Naive thymus-derived CD8-positive, alpha-beta T cell (primary cell): ENCODE measurements around the gene TBL1X. TPM values are rescaled to one million over a fixed set of nuclear protein-coding genes. Genes with fewer than 3 reads are reported as not detected.
"Not testable (repeated sequence)": the region's sequence is repeated elsewhere in the genome, so short reads cannot be mapped to it uniquely, and the experiment has no call there.

Experiments used
- ATAC-seq, 2 donors: fragments of 150-1000 bp; cut with Tn5 transposase in 1 of 2; sonication (Bioruptor Pico), chemical (Tn5 transposase) in 1 of 2; 1 replicate in 1 of 2; 2 replicates in 1 of 2; pipeline ENCODE4 v1.10.0; 2021; ENCODE audit warnings: mild to moderate bottlenecking in 2 of 2, moderate library complexity in 2 of 2
- POLR2A ChIA-PET: fragments of 350-600 bp; sonication (Branson Sonifier 250); formaldehyde crosslinking; loops from one replicate; lab custom pipeline; 2021; ENCODE audit warnings: antibody characterized with exemption; lab: Charles Lee
- DNase-seq, 10 donors: peaks; one replicate each; pipeline versions ENCODE4 v3.0.0 to v3.0.0-alpha.2; 2020 to 2022
- H3K27ac Mint-ChIP-seq, 10 donors: one replicate each; pipeline ENCODE4 v1.8.0; 2020 to 2022; ENCODE audit warnings: mild to moderate bottlenecking in 10 of 10, mixed read lengths in 10 of 10, moderate library complexity in 4 of 10, inconsistent platforms in 1 of 10
- H3K27me3 Mint-ChIP-seq, 5 donors: one replicate each; pipeline ENCODE4 v1.8.0; 2021 to 2022; ENCODE audit warnings: mixed read lengths in 5 of 5
- H3K36me3 Mint-ChIP-seq, 3 donors: one replicate each; pipeline ENCODE4 v1.8.0; 2020 to 2022; ENCODE audit warnings: mixed read lengths in 3 of 3, mild to moderate bottlenecking in 2 of 3, inconsistent platforms in 1 of 3
- H3K4me1 Mint-ChIP-seq, 4 donors: one replicate each; pipeline ENCODE4 v1.8.0; 2021 to 2022; ENCODE audit warnings: mixed read lengths in 4 of 4
- H3K4me3 Mint-ChIP-seq, 10 donors: one replicate each; pipeline ENCODE4 v1.8.0; 2020 to 2022; ENCODE audit warnings: mild to moderate bottlenecking in 10 of 10, mixed read lengths in 10 of 10, moderate library complexity in 6 of 10, inconsistent platforms in 1 of 10
- H3K9me3 Mint-ChIP-seq, 9 donors: one replicate each; pipeline ENCODE4 v1.8.0; 2020 to 2022; ENCODE audit warnings: mixed read lengths in 9 of 9, mild to moderate bottlenecking in 3 of 9, inconsistent platforms in 1 of 9, moderate library complexity in 1 of 9
- polyA plus RNA-seq, 3 donors: library from polyadenylated mRNA; unstranded; fragments of 300-500 nt; fragmentation: Illumina TruSeq; gene quantifications; one replicate each; pipeline ENCODE4 v1.2.3, GENCODE V29; 2021
- total RNA-seq, 8 experiments: library from RNA in 2 of 8; stranded (reverse) in 2 of 8; gene quantifications; one replicate each; pipeline ENCODE4 v1.2.3 and lab custom pipeline; 2021 to 2026

TBL1X gene
- total and polyA plus RNA-seq, 5 experiments from 2014 or later: 14.6 to 49.5 (median 23.4) TPM

DNA sequence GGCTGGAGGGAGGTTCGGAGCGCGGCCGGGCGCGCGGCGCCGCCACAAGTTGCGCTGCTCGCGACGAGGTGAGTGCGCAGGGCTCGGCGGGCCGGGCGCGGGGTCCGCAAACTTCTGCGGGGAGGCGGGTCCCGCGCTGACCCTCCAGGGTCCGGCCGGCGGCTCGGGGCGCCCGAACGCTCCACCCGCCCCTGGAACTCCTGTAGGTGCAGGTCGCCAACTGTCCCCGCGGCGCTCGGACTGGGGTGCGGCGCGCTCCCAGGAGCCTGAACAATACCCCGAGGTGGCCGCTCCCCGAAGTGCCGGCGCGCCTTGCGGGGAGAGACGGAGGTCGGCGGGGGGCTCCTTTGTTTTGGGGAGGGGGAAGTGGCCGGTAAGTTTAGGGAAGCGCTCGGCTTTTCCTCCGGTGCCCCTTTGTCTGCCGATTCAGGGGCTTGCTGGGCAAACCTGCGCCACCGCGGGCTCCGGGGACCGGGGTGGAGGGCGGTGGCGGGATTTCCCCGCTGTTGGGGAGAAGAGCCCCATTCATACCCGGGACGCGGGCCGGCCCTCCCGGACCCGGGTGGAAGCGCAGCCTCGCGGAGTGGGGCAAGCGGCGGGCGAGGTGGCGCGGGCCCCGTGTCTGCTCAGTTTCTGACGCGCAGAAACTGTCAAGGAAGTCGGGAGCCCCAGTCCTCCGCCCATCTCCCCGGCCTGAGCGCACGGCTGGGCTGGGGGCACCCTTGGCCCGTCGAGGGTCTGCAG is 694 bp downstream of the TBL1X start:
- Mint-ChIP-seq H3K27me3 (peaks cover 0 to 4% (median 0%) of the 10 kb centered on the region in 5 donors), H3K27ac (peak overlapping the region in 6 of 10 donors; percentile 62 to 88 (median 74)), H3K36me3 (peaks cover 1 to 15% (median 5%) of the 10 kb centered on the region in 3 donors), H3K9me3 (peaks cover 0 to 2% (median 0%) of the 10 kb centered on the region in 9 donors), H3K4me1 (peaks cover 16 to 58% (median 57%) of the 10 kb centered on the region in 4 donors), H3K4me3 (peak overlapping the region; percentile 36 to 89 (median 76))
- DNase-seq (peak; percentile 15 to 64 (median 34)), ATAC-seq (peak; percentile 28 to 37)
- POLR2A ChIA-PET: interaction anchor here (0.6 to 4.0 kb wide), 2 partner anchors 9 to 124 kb away, joined by 3 to 60 read pairs; no protein-coding TSS in a partner anchor

DNA sequence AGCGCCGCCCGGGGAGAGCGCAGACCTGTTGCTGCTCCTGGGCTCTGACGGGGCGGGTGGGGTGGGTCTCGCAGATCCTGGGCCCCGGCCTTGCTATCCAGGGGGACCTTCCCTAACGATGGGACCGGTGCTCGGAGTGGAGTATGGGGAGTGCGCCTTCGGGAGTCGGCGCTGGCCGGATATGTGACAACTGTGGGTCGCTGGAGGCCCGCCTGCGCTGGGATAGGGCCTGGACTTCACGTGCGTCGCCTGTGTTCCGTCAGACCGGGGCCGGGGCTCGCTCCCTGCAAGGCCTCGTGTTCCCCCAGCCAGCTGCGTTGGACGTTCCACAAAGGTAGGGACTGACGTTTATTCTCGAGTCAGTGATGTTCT is 1.3 kb downstream of the TBL1X start:
- H3K27ac Mint-ChIP-seq: peak overlapping the region; percentile 72 to 94 (median 88)
- peak overlapping the region; percentile 77 to 90 (median 88) for H3K4me3 Mint-ChIP-seq
- H3K36me3 Mint-ChIP-seq: peaks cover 1 to 20% (median 5%) of the 10 kb centered on the region in 3 donors
- POLR2A ChIA-PET: interaction anchor here (0.6 kb wide), 1 partner anchor 10 kb away, joined by 3 read pairs; no protein-coding TSS in a partner anchor
- H3K9me3 Mint-ChIP-seq: peaks cover 0 to 2% (median 0%) of the 10 kb centered on the region in 9 donors
- DNase-seq (peak in 7 of 10 donors; percentile 0 to 39 (median 26)), ATAC-seq (peak; percentile 5 to 8)
- peaks cover 0 to 4% (median 0%) of the 10 kb centered on the region in 5 donors for H3K27me3 Mint-ChIP-seq
- peaks cover 16 to 59% (median 58%) of the 10 kb centered on the region in 4 donors for H3K4me1 Mint-ChIP-seq

GRCh38 chrX:9466736-9467135 is 1.9 kb downstream of the TBL1X start:
- ATAC-seq (no peak), DNase-seq (peak in 3 of 10 donors; percentile 1 to 29 (median 20))
- H3K27ac Mint-ChIP-seq: peak overlapping the region; percentile 72 to 94 (median 88)
- peaks cover 4 to 26% (median 5%) of the 10 kb centered on the region in 3 donors for H3K36me3 Mint-ChIP-seq
- H3K4me3 Mint-ChIP-seq: peak overlapping the region; percentile 77 to 90 (median 88)
- peaks cover 16 to 63% (median 56%) of the 10 kb centered on the region in 4 donors for H3K4me1 Mint-ChIP-seq
- H3K27me3 Mint-ChIP-seq: peaks cover 0 to 4% (median 0%) of the 10 kb centered on the region in 5 donors
- POLR2A ChIA-PET: interaction anchor here (0.6 kb wide), 1 partner anchor 115 kb away, joined by 6 read pairs; no protein-coding TSS in a partner anchor
- H3K9me3 Mint-ChIP-seq: peaks cover 0 to 3% (median 0%) of the 10 kb centered on the region in 9 donors

DNA sequence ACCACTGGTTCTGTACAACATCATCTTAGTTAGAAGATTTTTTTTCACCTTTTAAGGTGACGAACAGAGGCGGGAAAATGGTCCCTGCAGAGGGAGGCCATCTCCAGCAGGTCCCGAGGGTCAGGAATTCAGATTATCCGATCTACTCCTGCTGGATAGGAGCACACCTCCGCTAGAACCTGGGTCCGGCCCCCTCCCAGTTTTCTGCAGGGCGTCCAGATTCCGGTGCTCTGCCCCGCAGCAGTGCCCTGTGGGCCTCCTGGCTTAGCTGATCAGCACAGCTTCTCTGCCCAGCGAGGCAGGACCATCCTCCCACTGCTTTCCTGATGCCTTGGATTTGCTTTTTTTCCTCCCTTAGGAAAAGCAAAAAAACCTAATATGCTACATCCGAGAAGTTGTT is 2.3 kb downstream of the TBL1X start:
- H3K27ac Mint-ChIP-seq: peak overlapping the region in 8 of 10 donors; percentile 22 to 94 (median 88)
- peaks cover 4 to 28% (median 5%) of the 10 kb centered on the region in 3 donors for H3K36me3 Mint-ChIP-seq

GRCh38 chrX:9467751-9468150 is 2.9 kb downstream of the TBL1X start:
- H3K4me3 Mint-ChIP-seq: peak overlapping the region; percentile 25 to 90 (median 82)

More for the DNA sequence above, 2.3 kb downstream of the TBL1X start:
- ATAC-seq (no peak), DNase-seq (no peak)
- H3K27me3 Mint-ChIP-seq: peaks cover 0 to 4% (median 0%) of the 10 kb centered on the region in 5 donors
- H3K9me3 Mint-ChIP-seq: peaks cover 0 to 4% (median 0%) of the 10 kb centered on the region in 9 donors
- peak overlapping the region; percentile 77 to 90 (median 88) for H3K4me3 Mint-ChIP-seq
- peaks cover 16 to 63% (median 53%) of the 10 kb centered on the region in 4 donors for H3K4me1 Mint-ChIP-seq
- POLR2A ChIA-PET: interaction anchor here (0.6 kb wide), 1 partner anchor 116 kb away, joined by 6 read pairs; no protein-coding TSS in a partner anchor

DNA sequence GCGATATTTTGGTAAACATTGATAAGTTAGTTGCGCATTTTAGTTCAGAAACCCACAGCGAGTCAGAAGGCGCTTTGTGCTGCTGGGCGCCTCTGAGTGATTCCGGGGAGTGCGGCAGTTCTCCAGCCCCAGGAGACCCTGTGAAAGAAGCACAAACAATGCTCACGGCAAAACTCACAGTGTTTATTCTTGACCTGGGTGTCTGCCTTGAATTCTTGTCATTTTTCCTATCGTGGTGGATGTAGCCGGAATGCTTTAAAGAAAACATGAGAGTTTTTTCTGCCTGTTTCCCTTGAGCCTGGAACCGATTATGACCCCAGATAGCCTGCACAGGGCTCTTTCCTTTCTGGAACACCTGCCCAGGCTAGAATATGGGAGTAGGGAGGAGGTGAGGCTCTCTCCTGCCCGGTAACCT is 6.7 kb downstream of the TBL1X start:
- Mint-ChIP-seq H3K4me1 (peaks cover 17 to 75% (median 53%) of the 10 kb centered on the region in 4 donors), H3K4me3 (no peak overlapping the region)
- ATAC-seq: no peak

More at GRCh38 chrX:9467751-9468150, 2.9 kb downstream of the TBL1X start:
- ATAC-seq: no peak
- peaks cover 0 to 4% (median 0%) of the 10 kb centered on the region in 9 donors for H3K9me3 Mint-ChIP-seq
- POLR2A ChIA-PET: no interaction called here
- peaks cover 13 to 57% (median 47%) of the 10 kb centered on the region in 4 donors for H3K4me1 Mint-ChIP-seq
- H3K27ac Mint-ChIP-seq: peak overlapping the region in 2 of 10 donors; percentile 55 to 90
- DNase-seq: no peak
- peaks cover 0 to 4% (median 0%) of the 10 kb centered on the region in 5 donors for H3K27me3 Mint-ChIP-seq
- H3K36me3 Mint-ChIP-seq: peaks cover 4 to 28% (median 5%) of the 10 kb centered on the region in 3 donors

GRCh38 chrX:9473708-9474107 is 8.8 kb downstream of the TBL1X start:
- DNase-seq (no peak), ATAC-seq (no peak)
- Mint-ChIP-seq H3K36me3 (peaks cover 5 to 38% (median 10%) of the 10 kb centered on the region in 3 donors), H3K4me3 (no peak overlapping the region), H3K27ac (no peak overlapping the region), H3K9me3 (peaks cover 0 to 2% (median 0%) of the 10 kb centered on the region in 9 donors), H3K27me3 (no peaks in the 10 kb centered on the region), H3K4me1 (peaks cover 14 to 70% (median 52%) of the 10 kb centered on the region in 4 donors)
- POLR2A ChIA-PET: no interaction called here

More for the DNA sequence above, 6.7 kb downstream of the TBL1X start:
- DNase-seq: no peak
- Mint-ChIP-seq H3K9me3 (peaks cover 0 to 2% (median 0%) of the 10 kb centered on the region in 9 donors), H3K27ac (peak overlapping the region in 2 of 10 donors; percentile 3 to 32), H3K27me3 (no peaks in the 10 kb centered on the region), H3K36me3 (peaks cover 5 to 43% (median 10%) of the 10 kb centered on the region in 3 donors)
- POLR2A ChIA-PET: interaction anchor here (0.6 kb wide), 1 partner anchor 205 kb away, joined by 3 read pairs; no protein-coding TSS in a partner anchor

DNA sequence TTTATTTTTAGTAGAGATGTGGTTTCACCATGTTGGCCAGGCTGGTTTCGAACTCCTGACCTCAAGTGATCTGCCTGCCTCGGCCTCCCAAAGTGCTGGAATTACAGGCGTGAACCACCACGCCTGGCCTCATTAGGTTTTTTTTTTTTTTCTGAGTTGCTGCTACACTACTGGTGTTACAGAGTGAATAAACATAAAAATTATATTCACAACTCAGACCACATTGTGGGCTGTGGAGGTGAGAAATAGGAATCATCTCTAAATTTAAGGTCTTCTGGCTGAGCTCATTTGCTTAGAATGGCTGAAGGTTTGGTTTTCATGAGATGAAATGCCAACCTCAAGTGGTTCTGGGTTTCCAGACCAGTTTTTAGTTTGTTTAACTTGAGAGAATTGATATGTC is 10.6 kb downstream of the TBL1X start:
- H3K27me3 Mint-ChIP-seq, POLR2A ChIA-PET, ATAC-seq, H3K4me3 Mint-ChIP-seq, DNase-seq, H3K9me3 Mint-ChIP-seq: not testable (repeated sequence)
- H3K36me3 Mint-ChIP-seq: peaks cover 0 to 31% (median 9%) of the 10 kb centered on the region in 3 donors
- H3K27ac Mint-ChIP-seq: peak overlapping the region in 3 of 10 donors; percentile 11 to 36 (median 27)
- peaks cover 19 to 67% (median 54%) of the 10 kb centered on the region in 4 donors for H3K4me1 Mint-ChIP-seq

DNA sequence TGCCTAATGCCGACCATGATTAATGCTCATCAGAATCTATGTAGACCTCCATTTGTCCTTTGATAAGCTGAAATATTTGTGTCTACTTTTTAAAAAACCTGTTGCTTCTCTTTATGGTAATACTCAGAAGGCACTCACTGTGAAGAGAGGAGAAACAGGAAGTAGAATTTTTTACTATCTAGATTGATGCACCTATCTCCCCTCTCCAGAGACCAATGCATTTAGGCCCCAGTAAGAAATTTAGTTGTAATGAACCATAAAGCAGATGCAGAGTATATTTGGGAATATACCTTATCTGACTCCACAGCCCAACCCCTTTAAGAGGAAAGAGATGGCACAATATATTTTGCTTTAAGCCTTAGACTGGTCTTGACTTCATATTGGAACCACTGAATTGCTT is 11.1 kb downstream of the TBL1X start:
- POLR2A ChIA-PET: no interaction called here
- ATAC-seq (no peak), DNase-seq (no peak)
- H3K4me3 Mint-ChIP-seq: peak overlapping the region in 1 of 10 donors; percentile 19
- peaks cover 0 to 26% (median 9%) of the 10 kb centered on the region in 3 donors for H3K36me3 Mint-ChIP-seq
- H3K9me3 Mint-ChIP-seq: peaks cover 0 to 3% (median 0%) of the 10 kb centered on the region in 9 donors
- peak overlapping the region in 3 of 10 donors; percentile 11 to 28 (median 27) for H3K27ac Mint-ChIP-seq
- H3K27me3 Mint-ChIP-seq: no peaks in the 10 kb centered on the region
- peaks cover 19 to 62% (median 53%) of the 10 kb centered on the region in 4 donors for H3K4me1 Mint-ChIP-seq

- Mint-ChIP-seq H3K27me3 (no peaks in the 10 kb centered on the region), H3K4me1 (peaks cover 19 to 62% (median 49%) of the 10 kb centered on the region in 4 donors)
- POLR2A ChIA-PET: no interaction called here
These were observed 12.1 kb downstream of the TBL1X start for GRCh38 chrX:9476810-9477575.

DNA sequence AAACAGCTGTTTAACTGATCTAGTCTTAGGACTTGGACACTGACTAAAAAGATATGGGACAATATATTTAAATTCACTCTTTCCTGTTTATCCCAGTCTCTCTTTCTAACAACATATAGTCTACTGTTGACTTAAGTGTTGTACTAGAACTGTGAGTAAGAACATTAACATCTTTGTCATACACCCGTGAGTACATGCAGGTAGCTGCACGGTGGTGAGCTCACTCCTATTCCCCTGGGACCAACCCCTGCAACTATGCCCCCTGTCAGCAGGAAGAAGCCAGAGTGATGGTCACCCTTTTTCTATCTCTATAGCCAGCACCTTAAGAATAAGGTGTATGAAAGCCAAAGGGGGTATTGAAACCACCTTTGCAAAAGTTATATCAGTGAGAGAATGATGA is 17.6 kb downstream of the TBL1X start:
- POLR2A ChIA-PET: no interaction called here
- ATAC-seq: no peak
- H3K4me3 Mint-ChIP-seq: peak overlapping the region in 1 of 10 donors; percentile 13
- H3K36me3 Mint-ChIP-seq: peaks cover 3 to 26% (median 4%) of the 10 kb centered on the region in 3 donors
- H3K27me3 Mint-ChIP-seq: no peaks in the 10 kb centered on the region
- DNase-seq: no peak
- H3K4me1 Mint-ChIP-seq: peaks cover 21 to 60% (median 46%) of the 10 kb centered on the region in 4 donors
- peaks cover 0 to 5% (median 0%) of the 10 kb centered on the region in 9 donors for H3K9me3 Mint-ChIP-seq
- H3K27ac Mint-ChIP-seq: peak overlapping the region in 2 of 10 donors; percentile 49 to 68

More at GRCh38 chrX:9476810-9477575, 12.1 kb downstream of the TBL1X start:
- Mint-ChIP-seq H3K27ac (peak overlapping the region in 1 of 10 donors; percentile 8), H3K9me3 (peaks cover 0 to 2% (median 0%) of the 10 kb centered on the region in 9 donors), H3K4me3 (no peak overlapping the region), H3K36me3 (peaks cover 0 to 21% (median 8%) of the 10 kb centered on the region in 3 donors)
- DNase-seq: no peak
- no peak for ATAC-seq
